ENCODE results near the gene ZNF385B. TPM values are rescaled to one million over a fixed set of nuclear protein-coding genes. Genes with fewer than 3 reads are reported as not detected.

The ZNF385B gene
- total and polyA plus RNA-seq, 4 donors = 3.0 to 7.2 (median 3.9) TPM

DNA sequence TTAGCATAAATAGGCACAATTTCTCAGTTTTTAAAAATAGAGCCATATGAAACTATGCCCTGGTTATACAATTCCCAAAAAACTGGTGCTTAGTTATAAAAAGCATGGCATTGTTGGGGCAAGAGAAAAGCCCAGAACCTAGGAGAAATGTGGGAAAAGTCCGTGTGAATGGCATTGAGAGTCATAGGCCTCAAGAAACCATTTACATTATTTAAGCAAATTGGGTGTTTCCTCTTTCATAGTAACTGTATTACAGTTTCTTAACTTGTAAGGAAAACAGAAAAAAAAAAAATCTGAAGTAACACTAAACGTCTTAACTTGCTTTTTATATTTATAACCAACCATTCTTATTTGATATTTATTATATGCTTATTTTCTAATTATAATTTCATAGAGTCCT is 425.8 kb downstream of the ZNF385B start:
- no peak overlapping the region for H3K9ac ChIP-seq (ENCODE audit: low read depth in 1 of 2, low read length in 2 of 2)
- H3K4me1 ChIP-seq (ENCODE audit: control insufficient read depth in 4 of 4, insufficient read depth in 4 of 4, low read length in 3 of 4) = no peaks in the 10 kb centered on the region
- no peak overlapping the region for H3K27ac ChIP-seq (ENCODE audit: low read depth in 1 of 2, low read length in 2 of 2)
- 83% methylated on average over 2 of the region's 2 CpGs for WGBS
- H3K36me3 ChIP-seq (ENCODE audit: control insufficient read depth in 4 of 4, insufficient read depth in 3 of 4, low read depth in 1 of 4, low read length in 3 of 4) = no peaks in the 10 kb centered on the region
- no peak overlapping the region for H3K4me3 ChIP-seq (ENCODE audit: low read depth in 1 of 3, low read length in 3 of 3)
- TF ChIP-seq, protein P1, sequence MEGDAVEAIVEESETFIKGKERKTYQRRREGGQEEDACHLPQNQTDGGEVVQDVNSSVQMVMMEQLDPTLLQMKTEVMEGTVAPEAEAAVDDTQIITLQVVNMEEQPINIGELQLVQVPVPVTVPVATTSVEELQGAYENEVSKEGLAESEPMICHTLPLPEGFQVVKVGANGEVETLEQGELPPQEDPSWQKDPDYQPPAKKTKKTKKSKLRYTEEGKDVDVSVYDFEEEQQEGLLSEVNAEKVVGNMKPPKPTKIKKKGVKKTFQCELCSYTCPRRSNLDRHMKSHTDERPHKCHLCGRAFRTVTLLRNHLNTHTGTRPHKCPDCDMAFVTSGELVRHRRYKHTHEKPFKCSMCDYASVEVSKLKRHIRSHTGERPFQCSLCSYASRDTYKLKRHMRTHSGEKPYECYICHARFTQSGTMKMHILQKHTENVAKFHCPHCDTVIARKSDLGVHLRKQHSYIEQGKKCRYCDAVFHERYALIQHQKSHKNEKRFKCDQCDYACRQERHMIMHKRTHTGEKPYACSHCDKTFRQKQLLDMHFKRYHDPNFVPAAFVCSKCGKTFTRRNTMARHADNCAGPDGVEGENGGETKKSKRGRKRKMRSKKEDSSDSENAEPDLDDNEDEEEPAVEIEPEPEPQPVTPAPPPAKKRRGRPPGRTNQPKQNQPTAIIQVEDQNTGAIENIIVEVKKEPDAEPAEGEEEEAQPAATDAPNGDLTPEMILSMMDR (IDR thresholded peaks at IDR 0.05; ENCODE audit: low read depth, low read length, missing input control) = no peak
- TF ChIP-seq, protein P2, sequence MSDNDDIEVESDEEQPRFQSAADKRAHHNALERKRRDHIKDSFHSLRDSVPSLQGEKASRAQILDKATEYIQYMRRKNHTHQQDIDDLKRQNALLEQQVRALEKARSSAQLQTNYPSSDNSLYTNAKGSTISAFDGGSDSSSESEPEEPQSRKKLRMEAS (IDR thresholded peaks at IDR 0.05) = no peak
- TF ChIP-seq SP1 (IDR thresholded peaks at IDR 0.05) (no peak), HNF4G (IDR thresholded peaks at IDR 0.05) (no peak), FOXA2 (IDR thresholded peaks at IDR 0.05) (no peak), TAF1 (conservative IDR thresholded peaks at IDR 0.05) (no peak), RAD21 (IDR thresholded peaks at IDR 0.05) (no peak), EGR1 (IDR thresholded peaks at IDR 0.05; ENCODE audit: low read depth in 2 of 2) (no peak)
- TF ChIP-seq, protein P3, sequence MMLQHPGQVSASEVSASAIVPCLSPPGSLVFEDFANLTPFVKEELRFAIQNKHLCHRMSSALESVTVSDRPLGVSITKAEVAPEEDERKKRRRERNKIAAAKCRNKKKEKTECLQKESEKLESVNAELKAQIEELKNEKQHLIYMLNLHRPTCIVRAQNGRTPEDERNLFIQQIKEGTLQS (IDR thresholded peaks at IDR 0.05) = no peak
- no peak for DNase-seq (ENCODE audit: low spot score)
- H3K9me3 ChIP-seq (ENCODE audit: control insufficient read depth in 4 of 4, low read length in 3 of 4) = no peaks in the 10 kb centered on the region
- H3K27me3 ChIP-seq (ENCODE audit: control insufficient read depth in 4 of 4, insufficient read depth in 4 of 4, low read length in 3 of 4) = no peaks in the 10 kb centered on the region

DNA sequence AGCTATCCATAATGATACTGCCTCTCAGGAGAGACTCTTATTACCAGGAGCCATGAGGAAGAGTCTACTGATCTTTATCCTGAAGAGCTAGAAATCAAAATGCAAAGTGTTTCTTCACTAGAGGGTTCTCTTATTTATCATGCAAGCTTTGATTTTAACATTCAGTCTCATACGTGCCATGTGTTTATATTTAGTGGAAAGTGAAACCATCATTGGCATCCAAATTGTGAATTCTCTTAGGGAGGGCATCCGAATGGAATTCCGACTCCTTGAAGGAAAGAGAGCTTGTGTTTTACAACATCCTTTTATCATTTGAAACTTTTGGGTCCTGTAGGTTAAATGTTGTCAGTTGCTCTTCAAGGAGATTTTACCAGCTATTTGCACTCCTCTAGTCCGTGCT is 426.4 kb downstream of the ZNF385B start:
- Histone ChIP-seq H3K9me3 (ENCODE audit: control insufficient read depth in 4 of 4, low read length in 3 of 4) (no peaks in the 10 kb centered on the region), H3K4me3 (ENCODE audit: low read depth in 1 of 3, low read length in 3 of 3) (no peak overlapping the region), H3K27me3 (ENCODE audit: control insufficient read depth in 4 of 4, insufficient read depth in 4 of 4, low read length in 3 of 4) (no peaks in the 10 kb centered on the region), H3K27ac (ENCODE audit: low read depth in 1 of 2, low read length in 2 of 2) (no peak overlapping the region), H3K36me3 (ENCODE audit: control insufficient read depth in 4 of 4, insufficient read depth in 3 of 4, low read depth in 1 of 4, low read length in 3 of 4) (no peaks in the 10 kb centered on the region), H3K4me1 (ENCODE audit: control insufficient read depth in 4 of 4, insufficient read depth in 4 of 4, low read length in 3 of 4) (no peaks in the 10 kb centered on the region), H3K9ac (ENCODE audit: low read depth in 1 of 2, low read length in 2 of 2) (no peak overlapping the region)
- no peak for DNase-seq (ENCODE audit: low spot score)
- TF ChIP-seq RAD21 (IDR thresholded peaks at IDR 0.05) = no peak
- 90% methylated on average over 4 of the region's 4 CpGs for WGBS

- TF ChIP-seq YY1 (IDR thresholded peaks at IDR 0.05) (no peak), EGR1 (IDR thresholded peaks at IDR 0.05; ENCODE audit: low read depth in 2 of 2) (no peak), HNF4G (IDR thresholded peaks at IDR 0.05) (no peak), TAF1 (conservative IDR thresholded peaks at IDR 0.05) (no peak), NR2F2 (IDR thresholded peaks at IDR 0.05) (no peak), ZBTB33 (IDR thresholded peaks at IDR 0.05) (no peak), FOXA2 (IDR thresholded peaks at IDR 0.05) (no peak)
- TF ChIP-seq, protein P3 (IDR thresholded peaks at IDR 0.05) = no peak
- TF ChIP-seq, protein P2 (IDR thresholded peaks at IDR 0.05) = no peak
- Histone ChIP-seq H3K36me3 (ENCODE audit: control insufficient read depth in 4 of 4, insufficient read depth in 3 of 4, low read depth in 1 of 4, low read length in 3 of 4) (no peaks in the 10 kb centered on the region), H3K9me3 (ENCODE audit: control insufficient read depth in 4 of 4, low read length in 3 of 4) (no peaks in the 10 kb centered on the region), H3K27me3 (ENCODE audit: control insufficient read depth in 4 of 4, insufficient read depth in 4 of 4, low read length in 3 of 4) (no peaks in the 10 kb centered on the region), H3K4me3 (ENCODE audit: low read depth in 1 of 3, low read length in 3 of 3) (no peak overlapping the region), H3K9ac (ENCODE audit: low read depth in 1 of 2, low read length in 2 of 2) (no peak overlapping the region), H3K27ac (ENCODE audit: low read depth in 1 of 2, low read length in 2 of 2) (no peak overlapping the region), H3K4me1 (ENCODE audit: control insufficient read depth in 4 of 4, insufficient read depth in 4 of 4, low read length in 3 of 4) (no peaks in the 10 kb centered on the region)
- no peak for DNase-seq (ENCODE audit: low spot score)
- 94% methylated on average over 1 of the region's 1 CpG for WGBS
Measured at GRCh38 chr2:179434357-179434756, 427.1 kb downstream of the ZNF385B start.
